CD1c-positive myeloid dendritic cell (primary cell): ENCODE measurements around the gene NRGN.

Experiments
- DNase-seq: peaks from one replicate; pipeline ENCODE4 v3.0.0-alpha.2; 2016; ENCODE audit errors: extremely low spot score

NRGN gene

GRCh38 chr11:124740277-124740882 lies 638 bp downstream of the NRGN start:
- DNase-seq: peak; percentile 81

GRCh38 chr11:124742555-124742954 lies 2.8 kb downstream of the NRGN start:
- DNase-seq: no peak

- no peak for DNase-seq
Observed at GRCh38 chr11:124743050-124743449, 3.3 kb downstream of the NRGN start.

GRCh38 chr11:124745270-124745834 lies 5.6 kb downstream of the NRGN start:
- no peak for DNase-seq

GRCh38 chr11:124745835-124746620 lies 6.3 kb downstream of the NRGN start:
- no peak for DNase-seq

- DNase-seq: peak; percentile 81
Observed at GRCh38 chr11:124746621-124747243, 7.0 kb downstream of the NRGN start.

GRCh38 chr11:124747406-124748099 lies 7.8 kb downstream of the NRGN start:
- no peak for DNase-seq

GRCh38 chr11:124748100-124748418 lies 8.3 kb downstream of the NRGN start:
- DNase-seq: no peak

- peak; percentile 63 for DNase-seq
Observed at GRCh38 chr11:124748481-124749343, 9.0 kb downstream of the NRGN start.

- DNase-seq: peak; percentile 61
Observed at GRCh38 chr11:124749912-124750311, 10.2 kb downstream of the NRGN start.

- no peak for DNase-seq
Observed at GRCh38 chr11:124751391-124751740, 11.6 kb downstream of the NRGN start.

- DNase-seq: no peak
Observed at GRCh38 chr11:124751741-124752470, 12.2 kb downstream of the NRGN start, which contains the start of gene VSIG2. VSIG2 (minus strand) TSS chr11:124752255; CDS start chr11:124752137, 118 bp downstream.

GRCh38 chr11:124752471-124753102 lies 12.8 kb downstream of the NRGN start:
- DNase-seq: peak; percentile 57

GRCh38 chr11:124753205-124753604 lies 13.5 kb downstream of the NRGN start:
- peak; percentile 71 for DNase-seq

GRCh38 chr11:124753624-124754023 lies 13.9 kb downstream of the NRGN start:
- DNase-seq: no peak

GRCh38 chr11:124754309-124754708 lies 14.6 kb downstream of the NRGN start:
- no peak for DNase-seq

- DNase-seq: no peak
Observed at GRCh38 chr11:124754710-124755109, 15.0 kb downstream of the NRGN start.

- DNase-seq: no peak
Observed at GRCh38 chr11:124756033-124756752, 16.5 kb downstream of the NRGN start.

- no peak for DNase-seq
Observed at GRCh38 chr11:124756753-124757227, 17.0 kb downstream of the NRGN start.
